Measurements from ENCODE around the gene UCKL1. TPM values are rescaled to one million over a fixed set of nuclear protein-coding genes. Genes with fewer than 3 reads are reported as not detected.
"Not testable (repeated sequence)": the region's sequence is repeated elsewhere in the genome, so short reads cannot be mapped to it uniquely, and the experiment has no call there.

UCKL1 gene
- total RNA-seq, 4 donors from 2014 or later: 31.2 to 96.0 (median 50.0) TPM

- Histone ChIP-seq H3K4me1 (peaks cover 0 to 6% (median 1%) of the 10 kb centered on the region in 4 donors), H3K9me3 (no peaks in the 10 kb centered on the region), H3K36me3 (peaks cover 0 to 78% (median 0%) of the 10 kb centered on the region in 3 donors), H3K27me3 (no peaks in the 10 kb centered on the region), H3K4me3 (no peak overlapping the region), H3K27ac (no peak overlapping the region)
- 91 to 92% methylated on average over 52 to 55 of the region's 61 CpGs for WGBS, 2 donors
- TF ChIP-seq EP300 (IDR thresholded peaks at IDR 0.05): no peak
- no peak for TF ChIP-seq POLR2A (IDR thresholded peaks at IDR 0.05)
- no peak for TF ChIP-seq CTCF (IDR thresholded peaks at IDR 0.05)
- no peak for DNase-seq (ENCODE audit: low spot score in 2 of 2)
These were observed 6.5 kb upstream of the UCKL1 start for GRCh38 chr20:63962426-63963347.

DNA sequence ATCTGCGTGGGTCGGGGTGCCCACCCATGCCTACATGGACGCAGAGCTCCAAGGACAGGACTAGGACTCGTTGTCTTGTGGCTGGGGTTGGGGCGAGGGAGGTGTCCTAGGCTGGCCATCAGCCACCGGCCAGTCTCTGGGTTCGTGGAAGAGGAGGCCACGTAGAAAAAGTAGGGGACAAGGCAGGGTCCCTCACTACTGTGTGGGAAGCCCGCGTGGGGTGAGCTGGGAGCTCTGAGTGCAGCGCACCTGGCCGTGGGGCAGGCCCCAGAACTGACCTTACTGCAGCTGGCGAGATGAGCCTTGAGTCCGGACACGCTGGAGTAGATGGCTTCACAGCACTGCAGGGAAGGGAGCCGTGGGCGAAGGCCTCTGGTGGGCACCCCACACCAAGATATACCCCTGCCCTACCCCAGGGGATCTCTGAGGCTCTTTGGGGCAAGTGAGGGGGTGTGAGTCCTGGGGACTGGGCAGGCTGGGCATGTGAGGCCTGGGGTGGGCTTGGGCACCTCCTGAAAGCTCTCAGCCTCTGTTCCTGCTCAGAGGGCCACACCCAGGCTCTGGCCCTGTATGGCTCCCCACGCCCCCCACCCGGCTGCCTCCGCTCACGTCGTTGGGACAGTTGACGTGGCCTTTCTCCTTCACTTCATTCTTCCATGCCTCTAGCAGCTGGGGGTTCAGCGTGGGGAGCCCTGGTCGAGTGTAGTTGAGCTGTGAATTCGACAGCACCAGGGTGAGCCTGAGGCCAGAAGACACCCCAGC, 5.6 kb upstream of the UCKL1 start:
- no peak for DNase-seq (ENCODE audit: low spot score in 2 of 2)

DNA sequence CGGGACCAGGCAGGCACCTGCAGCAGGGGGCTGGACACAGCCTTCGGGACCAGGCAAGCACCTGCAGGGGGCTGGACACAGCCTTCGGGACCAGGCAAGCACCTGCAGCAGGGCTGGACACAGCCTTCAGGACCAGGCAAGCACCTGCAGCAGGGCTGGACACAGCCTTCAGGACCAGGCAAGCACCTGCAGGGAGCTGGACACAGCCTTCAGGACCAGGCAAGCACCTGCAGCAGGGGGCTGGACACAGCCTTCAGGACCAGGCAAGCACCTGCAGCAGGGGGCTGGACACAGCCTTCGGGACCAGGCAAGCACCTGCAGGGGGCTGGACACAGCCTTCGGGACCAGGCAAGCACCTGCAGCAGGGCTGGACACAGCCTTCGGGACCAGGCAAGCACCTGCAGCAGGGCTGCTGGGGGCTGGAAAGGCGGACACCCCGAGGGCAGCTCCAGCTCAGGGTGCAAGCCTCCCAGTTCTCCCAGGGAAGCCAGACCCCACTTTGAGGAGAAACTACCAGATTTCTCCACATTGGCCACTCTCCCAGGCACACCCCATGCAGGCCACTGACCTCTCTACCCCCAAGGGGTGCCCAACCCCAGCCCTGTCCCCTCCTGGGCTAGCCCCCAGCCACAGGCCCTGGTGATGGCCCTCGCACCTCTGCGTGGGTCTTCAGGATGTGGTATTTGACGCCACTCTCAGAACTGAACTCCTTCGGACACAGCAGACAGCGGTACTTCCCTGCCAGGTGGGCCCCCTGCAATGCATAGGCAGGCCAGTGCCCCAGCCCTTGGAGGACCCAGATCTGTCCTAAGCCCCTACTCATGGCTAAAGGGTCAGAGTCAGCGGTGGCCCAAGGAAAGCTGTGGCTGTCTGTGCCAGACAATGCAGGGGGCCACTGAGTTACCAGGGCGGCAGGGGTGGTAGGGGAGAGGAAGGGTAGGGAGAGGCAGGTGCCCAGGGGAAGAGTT, 4.7 kb upstream of the UCKL1 start:
- H3K27me3 ChIP-seq; H3K4me3 ChIP-seq; DNase-seq (ENCODE audit: low spot score in 2 of 2); H3K9me3 ChIP-seq; H3K27ac ChIP-seq: not testable (repeated sequence)
- 81 to 84% methylated on average over 7 to 11 of the region's 15 CpGs for WGBS, 2 donors
- Histone ChIP-seq H3K36me3 (peaks cover 0 to 60% (median 0%) of the 10 kb centered on the region in 3 donors), H3K4me1 (peaks cover 0 to 17% (median 10%) of the 10 kb centered on the region in 4 donors)

More for the DNA sequence above, 5.6 kb upstream of the UCKL1 start:
- peaks cover 0 to 69% (median 0%) of the 10 kb centered on the region in 3 donors for H3K36me3 ChIP-seq
- H3K27ac ChIP-seq: no peak overlapping the region
- WGBS, 2 donors: 86 to 90% methylated on average over 26 of the region's 26 CpGs
- H3K27me3 ChIP-seq: no peaks in the 10 kb centered on the region
- no peak for TF ChIP-seq EP300 (IDR thresholded peaks at IDR 0.05)
- TF ChIP-seq CTCF (IDR thresholded peaks at IDR 0.05): no peak
- TF ChIP-seq POLR2A (IDR thresholded peaks at IDR 0.05): no peak
- peaks cover 0 to 15% (median 9%) of the 10 kb centered on the region in 4 donors for H3K4me1 ChIP-seq
- no peaks in the 10 kb centered on the region for H3K9me3 ChIP-seq
- no peak overlapping the region for H3K4me3 ChIP-seq

- Histone ChIP-seq H3K27ac (no peak overlapping the region), H3K9me3 (no peaks in the 10 kb centered on the region), H3K36me3 (peaks cover 0 to 59% (median 0%) of the 10 kb centered on the region in 3 donors), H3K4me1 (peaks cover 0 to 25% (median 16%) of the 10 kb centered on the region in 4 donors), H3K4me3 (no peak overlapping the region), H3K27me3 (no peaks in the 10 kb centered on the region)
- DNase-seq (ENCODE audit: low spot score in 2 of 2): no peak
- TF ChIP-seq EP300 (IDR thresholded peaks at IDR 0.05) (no peak), CTCF (IDR thresholded peaks at IDR 0.05) (no peak), POLR2A (IDR thresholded peaks at IDR 0.05) (no peak)
- WGBS, 2 donors: 86 to 94% methylated on average over 15 of the region's 17 CpGs
These were observed 3.5 kb upstream of the UCKL1 start for GRCh38 chr20:63959699-63960075.
